Measurements from ENCODE around the gene ZBTB39. TPM values are rescaled to one million over a fixed set of nuclear protein-coding genes. Genes with fewer than 3 reads are reported as not detected.

ZBTB39 gene
- polyA plus RNA-seq, result 6.4 and 7.3 TPM in 2 replicates
- polyA minus RNA-seq, result 24.8 and 26.2 TPM in 2 replicates

- no peaks in the 10 kb centered on the region for H3K9me3 ChIP-seq (ENCODE audit: low read length)
- no peaks in the 10 kb centered on the region for H3K9me2 ChIP-seq (ENCODE audit: insufficient read depth, low read length)
- H3K27ac ChIP-seq (ENCODE audit: low read length), result peak within 1 kb of the TSS; percentile 14
- no peaks in the 10 kb centered on the region for H3K27me3 ChIP-seq (ENCODE audit: insufficient read depth, low read depth, low read length)
- H3F3A ChIP-seq (ENCODE audit: insufficient read depth, low read length, poor library complexity, severe bottlenecking), result no peaks in the 10 kb centered on the region
- peak within 1 kb of the TSS; percentile 90 for H3K4me3 ChIP-seq (ENCODE audit: low read length)
- H3K9ac ChIP-seq (ENCODE audit: low read length), result peak within 1 kb of the TSS; percentile 79
- peak within 1 kb of the TSS; percentile 84 for H3K4me2 ChIP-seq (ENCODE audit: low read length)
- H4K20me1 ChIP-seq (ENCODE audit: insufficient read depth), result no peaks in the 10 kb centered on the region
- H3K36me3 ChIP-seq (ENCODE audit: insufficient read depth, low read length), result no peaks in the 10 kb centered on the region
- peak within 1 kb of the TSS; percentile 66 for H2AFZ ChIP-seq (ENCODE audit: low read depth, low read length)
- peaks cover 37% of the 10 kb centered on the region for H3K79me2 ChIP-seq (replicated peaks; ENCODE audit: insufficient read depth, low read length)
- TF ChIP-seq MXI1 (conservative IDR thresholded peaks at IDR 0.05; ENCODE audit: poor library complexity, severe bottlenecking), result peak; percentile 31
- TF ChIP-seq EZH2 (IDR thresholded peaks at IDR 0.05; ENCODE audit: borderline replicate concordance, insufficient read depth, low read length, poor library complexity, severe bottlenecking), result no peak
- TF ChIP-seq REST (IDR thresholded peaks at IDR 0.05; ENCODE audit: borderline replicate concordance), result no peak
- TF ChIP-seq, protein P1, sequence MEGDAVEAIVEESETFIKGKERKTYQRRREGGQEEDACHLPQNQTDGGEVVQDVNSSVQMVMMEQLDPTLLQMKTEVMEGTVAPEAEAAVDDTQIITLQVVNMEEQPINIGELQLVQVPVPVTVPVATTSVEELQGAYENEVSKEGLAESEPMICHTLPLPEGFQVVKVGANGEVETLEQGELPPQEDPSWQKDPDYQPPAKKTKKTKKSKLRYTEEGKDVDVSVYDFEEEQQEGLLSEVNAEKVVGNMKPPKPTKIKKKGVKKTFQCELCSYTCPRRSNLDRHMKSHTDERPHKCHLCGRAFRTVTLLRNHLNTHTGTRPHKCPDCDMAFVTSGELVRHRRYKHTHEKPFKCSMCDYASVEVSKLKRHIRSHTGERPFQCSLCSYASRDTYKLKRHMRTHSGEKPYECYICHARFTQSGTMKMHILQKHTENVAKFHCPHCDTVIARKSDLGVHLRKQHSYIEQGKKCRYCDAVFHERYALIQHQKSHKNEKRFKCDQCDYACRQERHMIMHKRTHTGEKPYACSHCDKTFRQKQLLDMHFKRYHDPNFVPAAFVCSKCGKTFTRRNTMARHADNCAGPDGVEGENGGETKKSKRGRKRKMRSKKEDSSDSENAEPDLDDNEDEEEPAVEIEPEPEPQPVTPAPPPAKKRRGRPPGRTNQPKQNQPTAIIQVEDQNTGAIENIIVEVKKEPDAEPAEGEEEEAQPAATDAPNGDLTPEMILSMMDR (IDR thresholded peaks at IDR 0.05; ENCODE audit: poor library complexity, severe bottlenecking), result peak; percentile 69
- TF ChIP-seq EP300 (conservative IDR thresholded peaks at IDR 0.05; ENCODE audit: poor library complexity, severe bottlenecking), result no peak
- no peak for TF ChIP-seq SMC3 (conservative IDR thresholded peaks at IDR 0.05; ENCODE audit: poor library complexity)
- TF ChIP-seq RAD21 (conservative IDR thresholded peaks at IDR 0.05), result peak; percentile 11
- peak; percentile 38 for TF ChIP-seq TAF1 (IDR thresholded peaks at IDR 0.05; ENCODE audit: low read depth)
- TF ChIP-seq POLR2AphosphoS5 (IDR thresholded peaks at IDR 0.05), result no peak
These were observed at the start of gene ZBTB39 for GRCh38 chr12:57005980-57006808. TSS of gene ZBTB39 (minus strand) at chr12:57006546. CDS start at chr12:57004917, 1,629 bp downstream.

- Histone ChIP-seq H4K20me1 (ENCODE audit: insufficient read depth) (no peaks in the 10 kb centered on the region), H3K27me3 (ENCODE audit: insufficient read depth, low read depth, low read length) (no peaks in the 10 kb centered on the region), H3K79me2 (replicated peaks; ENCODE audit: insufficient read depth, low read length) (no peaks in the 10 kb centered on the region), H3K36me3 (ENCODE audit: insufficient read depth, low read length) (no peaks in the 10 kb centered on the region), H2AFZ (ENCODE audit: low read depth, low read length) (no peak overlapping the region), H3K4me2 (ENCODE audit: low read length) (no peak overlapping the region), H3F3A (ENCODE audit: insufficient read depth, low read length, poor library complexity, severe bottlenecking) (no peaks in the 10 kb centered on the region), H3K4me3 (ENCODE audit: low read length) (no peak overlapping the region), H3K27ac (ENCODE audit: low read length) (no peak overlapping the region), H3K9ac (ENCODE audit: low read length) (no peak overlapping the region), H3K9me2 (ENCODE audit: insufficient read depth, low read length) (no peaks in the 10 kb centered on the region), H3K9me3 (ENCODE audit: low read length) (no peaks in the 10 kb centered on the region)
- no peak for TF ChIP-seq SMC3 (conservative IDR thresholded peaks at IDR 0.05; ENCODE audit: poor library complexity)
- no peak for TF ChIP-seq EP300 (conservative IDR thresholded peaks at IDR 0.05; ENCODE audit: poor library complexity, severe bottlenecking)
- no peak for TF ChIP-seq EZH2 (IDR thresholded peaks at IDR 0.05; ENCODE audit: borderline replicate concordance, insufficient read depth, low read length, poor library complexity, severe bottlenecking)
- TF ChIP-seq POLR2AphosphoS5 (IDR thresholded peaks at IDR 0.05), result no peak
- TF ChIP-seq, protein P1 (IDR thresholded peaks at IDR 0.05; ENCODE audit: poor library complexity, severe bottlenecking), result no peak
- no peak for TF ChIP-seq RAD21 (conservative IDR thresholded peaks at IDR 0.05)
- TF ChIP-seq REST (IDR thresholded peaks at IDR 0.05; ENCODE audit: borderline replicate concordance), result no peak
- TF ChIP-seq MXI1 (conservative IDR thresholded peaks at IDR 0.05; ENCODE audit: poor library complexity, severe bottlenecking), result no peak
- TF ChIP-seq TAF1 (IDR thresholded peaks at IDR 0.05; ENCODE audit: low read depth), result no peak
These were observed 49.5 kb upstream of the ZBTB39 start for GRCh38 chr12:57055824-57056223.
